ENCODE data around the gene FAAH.

GRCh38 chr1:46396441-46397398 is 2.6 kb downstream of the FAAH start:
- TF ChIP-seq EZH2 (IDR thresholded peaks at IDR 0.05) = no peak
- TF ChIP-seq MAX (IDR thresholded peaks at IDR 0.05) = no peak
- no peak for TF ChIP-seq REST (IDR thresholded peaks at IDR 0.05; ENCODE audit: low read depth)
- no peak for TF ChIP-seq CTCF (IDR thresholded peaks at IDR 0.05 in 2 of 3, conservative IDR thresholded peaks at IDR 0.05 in 1 of 3; ENCODE audit: borderline replicate concordance in 1 of 3, insufficient read depth in 1 of 3, low read depth in 2 of 3, low read length in 2 of 3)
- no peak for TF ChIP-seq RAD21 (IDR thresholded peaks at IDR 0.05; ENCODE audit: low read depth)
- no peak for TF ChIP-seq CEBPB (IDR thresholded peaks at IDR 0.05; ENCODE audit: low read depth)
- no peak for TF ChIP-seq SIN3A (IDR thresholded peaks at IDR 0.05; ENCODE audit: low read depth)
- TF ChIP-seq EZH2phosphoT487 (IDR thresholded peaks at IDR 0.05; ENCODE audit: borderline replicate concordance) = no peak
- no peak for TF ChIP-seq ZBTB33 (IDR thresholded peaks at IDR 0.05; ENCODE audit: extremely low read depth, insufficient replicate concordance, low read length)
- no peak for TF ChIP-seq TCF7L2 (IDR thresholded peaks at IDR 0.05; ENCODE audit: borderline replicate concordance, extremely low read depth, insufficient read depth, insufficient read length)
- TF ChIP-seq, protein P1, sequence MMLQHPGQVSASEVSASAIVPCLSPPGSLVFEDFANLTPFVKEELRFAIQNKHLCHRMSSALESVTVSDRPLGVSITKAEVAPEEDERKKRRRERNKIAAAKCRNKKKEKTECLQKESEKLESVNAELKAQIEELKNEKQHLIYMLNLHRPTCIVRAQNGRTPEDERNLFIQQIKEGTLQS (IDR thresholded peaks at IDR 0.05) = no peak
